HG02852 (cell line): ENCODE results near the gene MRGPRD.

Experiments
- ATAC-seq: cut with Tn5 transposase; IDR thresholded peaks from one replicate; pipeline ENCODE4 v1.9.1; 2021; ENCODE audit warnings: mild to moderate bottlenecking, moderate library complexity; ENCODE audit not compliant: unreplicated experiment

Gene MRGPRD

DNA sequence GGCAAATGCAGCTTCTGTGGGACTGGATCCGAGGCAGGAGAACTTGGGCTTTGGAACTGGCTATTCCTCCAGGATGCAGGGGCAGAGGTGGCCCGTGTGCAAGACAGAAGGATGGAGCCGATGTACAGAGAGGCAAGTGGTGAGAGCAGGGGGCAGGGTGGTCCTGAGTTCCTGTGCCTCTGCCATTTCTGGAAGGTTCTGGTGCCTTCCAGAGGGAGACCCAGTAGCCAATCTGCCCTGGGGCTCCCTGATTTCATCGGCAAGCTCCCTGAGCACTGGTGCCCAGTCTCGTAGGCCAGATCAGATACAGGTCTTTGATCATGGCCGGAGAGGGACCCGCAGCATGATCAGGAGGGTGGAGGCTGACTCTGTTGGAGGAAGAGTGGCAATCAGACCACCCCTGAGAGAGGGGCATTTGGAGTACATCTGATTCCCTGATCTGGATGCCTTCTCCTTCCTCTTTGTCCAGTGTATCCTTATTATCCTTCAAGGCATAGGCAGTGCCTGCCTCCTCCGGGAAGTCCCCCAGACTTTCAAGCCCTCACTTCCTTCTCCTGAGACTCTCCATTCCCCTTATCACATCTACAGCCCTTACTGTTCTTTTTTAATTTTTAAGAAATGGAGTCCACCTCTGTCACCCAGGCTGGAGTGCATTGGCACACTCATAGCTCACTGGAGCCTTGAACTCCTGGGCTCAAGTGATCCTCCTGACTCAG, 9.7 kb downstream of the MRGPRD start:
- no peak for ATAC-seq

DNA sequence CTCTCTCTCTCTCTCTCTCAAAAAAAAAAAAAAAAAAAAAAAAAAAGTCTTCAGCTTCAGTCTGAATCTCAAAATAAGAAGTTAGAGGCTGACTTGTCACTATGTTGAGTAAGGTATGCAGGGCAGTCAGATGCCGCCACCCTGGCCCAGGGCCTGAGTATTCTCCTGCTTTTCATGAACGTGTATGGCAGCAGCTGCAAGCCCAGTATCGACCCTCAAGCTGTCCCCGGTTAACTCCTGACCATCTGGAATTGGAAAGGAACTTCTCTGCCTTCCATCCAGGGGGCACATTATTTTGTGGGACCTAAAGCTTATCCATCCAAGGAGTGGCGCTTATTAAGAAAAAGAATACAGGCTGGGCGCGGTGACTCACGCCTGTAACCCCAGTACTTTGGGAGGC, 11.4 kb downstream of the MRGPRD start:
- ATAC-seq = no peak

DNA sequence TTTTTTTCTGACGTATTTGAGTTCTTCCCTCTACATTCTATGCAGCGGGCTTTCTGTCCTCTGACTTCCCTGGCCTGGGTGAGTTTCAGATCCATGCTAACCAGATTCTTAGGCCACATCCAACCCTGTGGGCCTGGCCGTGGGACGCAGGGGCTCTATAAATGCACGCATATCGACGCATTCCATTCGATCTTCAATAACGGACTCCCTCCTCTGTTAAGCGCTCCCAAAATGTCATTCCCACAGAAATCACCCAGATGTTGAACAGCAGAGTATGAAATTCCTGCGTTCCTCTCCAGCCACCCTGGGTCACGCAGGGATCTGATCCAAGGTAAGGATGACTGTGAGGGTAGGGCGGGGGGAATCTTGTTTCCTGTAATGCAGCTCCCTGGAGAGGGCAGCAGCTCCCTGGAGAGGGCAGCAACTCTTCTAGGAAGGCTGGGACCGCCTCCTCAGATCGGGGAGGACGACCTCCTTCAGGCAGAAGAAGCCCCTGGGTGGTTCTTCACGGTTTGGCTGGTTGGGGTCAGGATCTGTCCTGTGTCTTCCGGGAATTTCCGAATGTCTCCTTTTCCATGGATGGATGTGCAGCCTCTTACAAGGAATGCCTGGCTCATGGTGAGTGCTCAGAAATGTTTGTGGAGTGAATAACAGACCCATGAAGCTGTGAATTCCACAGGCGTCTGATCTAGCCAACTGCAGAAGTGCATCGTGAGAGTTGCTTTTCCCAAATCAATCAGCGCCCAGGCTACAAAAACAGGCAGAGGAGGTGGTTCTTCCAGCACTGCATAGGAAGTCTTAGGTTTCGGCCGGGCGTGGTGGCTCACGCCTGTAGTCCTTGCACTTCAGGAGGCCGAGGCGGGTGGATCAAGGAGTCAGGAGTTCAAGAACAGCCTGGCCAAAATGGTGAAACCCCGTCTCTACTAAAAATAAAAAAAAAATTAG, 12.2 kb downstream of the MRGPRD start:
- no peak for ATAC-seq

DNA sequence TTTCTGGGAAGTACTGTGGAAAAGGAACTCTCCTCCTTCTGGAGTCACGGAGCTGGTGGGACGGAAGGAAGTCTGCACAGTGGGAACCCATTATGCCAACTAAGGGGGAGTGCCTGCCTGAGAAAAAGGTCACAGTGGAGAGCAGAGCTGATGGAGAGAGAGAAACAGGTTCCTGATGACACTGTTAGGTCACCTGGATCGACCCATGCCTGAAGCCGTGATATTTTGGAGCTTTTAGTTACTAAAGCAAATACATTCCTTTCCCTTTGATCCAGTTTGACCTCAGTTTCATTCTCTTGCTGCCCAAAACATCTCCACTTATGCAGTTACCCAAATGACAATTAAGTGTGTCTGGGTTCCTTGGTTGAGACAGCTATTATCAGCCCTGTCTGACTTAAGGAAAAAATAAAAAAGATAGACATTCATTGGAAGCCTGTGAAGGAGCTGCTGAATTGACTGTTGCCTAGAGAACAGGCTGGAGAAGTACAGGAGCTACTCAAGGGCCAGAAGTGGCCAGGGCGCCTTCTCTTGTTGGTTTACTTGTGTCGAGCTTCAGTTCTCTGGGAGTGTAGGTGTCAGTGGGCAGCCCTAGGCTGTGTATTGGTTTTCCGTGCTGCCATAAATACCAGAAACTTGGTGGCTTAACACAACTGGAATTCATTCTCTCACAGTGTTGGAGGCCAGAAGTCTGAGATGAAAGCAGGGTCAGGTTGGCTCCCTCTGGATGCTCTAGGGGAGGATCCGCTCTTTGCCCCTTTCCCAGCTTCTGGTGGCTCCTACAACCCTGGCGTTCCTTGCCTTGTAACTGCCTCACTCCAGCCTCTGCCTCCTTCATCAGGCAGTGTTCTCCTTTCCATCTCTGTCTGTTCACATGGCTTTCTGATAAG, 13.6 kb downstream of the MRGPRD start:
- no peak for ATAC-seq

DNA sequence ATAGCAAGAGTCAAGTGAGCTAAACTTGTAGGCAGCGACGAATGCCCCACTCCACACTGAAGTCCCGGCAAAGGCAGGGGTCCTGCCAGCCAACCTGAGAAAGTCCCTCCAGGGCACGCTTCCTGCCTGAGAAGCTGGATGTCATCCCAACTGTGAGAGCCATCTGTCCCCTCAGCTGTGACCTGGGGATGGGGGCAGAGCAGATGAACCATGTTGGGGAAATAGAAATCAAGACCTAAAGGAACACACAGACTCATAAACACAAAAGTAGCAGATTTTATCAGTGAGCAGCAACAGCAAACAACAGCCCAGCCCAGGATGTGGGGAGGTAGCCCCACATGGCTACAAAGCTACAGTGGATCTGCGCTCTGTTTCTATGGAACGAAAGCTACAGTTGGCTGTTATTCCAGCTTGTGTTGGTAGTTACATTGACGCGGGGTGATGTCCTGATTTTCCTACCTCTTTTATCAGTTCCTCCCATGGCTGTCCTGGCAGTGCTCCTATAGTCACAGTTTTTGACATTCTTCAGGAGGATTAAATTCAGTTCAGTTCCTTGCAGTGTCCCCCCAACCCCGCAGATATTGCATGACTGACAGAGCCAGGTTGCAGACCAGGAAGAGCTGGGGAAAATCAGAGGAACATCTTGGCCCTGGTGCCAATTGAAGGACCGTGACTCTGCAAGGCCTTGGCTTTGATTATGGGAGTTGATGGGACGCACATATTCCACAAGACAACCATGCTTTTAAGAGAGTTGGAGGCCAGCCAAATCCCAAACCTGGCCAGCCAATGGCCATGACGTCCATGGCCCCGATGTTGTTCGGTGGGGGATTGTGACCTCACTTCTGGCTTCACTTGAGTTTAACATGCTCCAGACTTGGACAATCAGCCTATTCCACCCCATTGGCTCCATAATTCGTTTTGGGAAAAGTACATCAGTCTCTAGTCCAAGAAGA, 14.6 kb downstream of the MRGPRD start:
- no peak for ATAC-seq

DNA sequence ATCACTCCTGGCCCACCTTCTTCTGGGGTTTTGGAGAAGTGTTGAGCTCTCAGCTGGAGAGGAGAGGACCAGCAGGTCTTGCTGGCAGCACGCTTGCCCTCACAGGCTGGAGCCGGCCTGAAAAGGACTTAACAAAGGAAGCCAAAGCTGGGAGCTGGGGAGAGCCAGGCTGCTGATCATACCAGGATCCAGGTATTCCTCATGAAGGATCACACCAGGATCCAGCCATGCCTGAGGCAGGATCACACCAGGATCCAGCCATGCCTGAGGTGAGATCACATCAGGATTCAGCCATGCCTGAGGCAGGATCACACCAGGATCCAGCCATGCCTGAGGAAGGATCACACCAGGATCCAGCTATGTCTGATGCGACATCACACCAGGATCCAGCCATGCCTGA, 17.0 kb downstream of the MRGPRD start:
- no peak for ATAC-seq

DNA sequence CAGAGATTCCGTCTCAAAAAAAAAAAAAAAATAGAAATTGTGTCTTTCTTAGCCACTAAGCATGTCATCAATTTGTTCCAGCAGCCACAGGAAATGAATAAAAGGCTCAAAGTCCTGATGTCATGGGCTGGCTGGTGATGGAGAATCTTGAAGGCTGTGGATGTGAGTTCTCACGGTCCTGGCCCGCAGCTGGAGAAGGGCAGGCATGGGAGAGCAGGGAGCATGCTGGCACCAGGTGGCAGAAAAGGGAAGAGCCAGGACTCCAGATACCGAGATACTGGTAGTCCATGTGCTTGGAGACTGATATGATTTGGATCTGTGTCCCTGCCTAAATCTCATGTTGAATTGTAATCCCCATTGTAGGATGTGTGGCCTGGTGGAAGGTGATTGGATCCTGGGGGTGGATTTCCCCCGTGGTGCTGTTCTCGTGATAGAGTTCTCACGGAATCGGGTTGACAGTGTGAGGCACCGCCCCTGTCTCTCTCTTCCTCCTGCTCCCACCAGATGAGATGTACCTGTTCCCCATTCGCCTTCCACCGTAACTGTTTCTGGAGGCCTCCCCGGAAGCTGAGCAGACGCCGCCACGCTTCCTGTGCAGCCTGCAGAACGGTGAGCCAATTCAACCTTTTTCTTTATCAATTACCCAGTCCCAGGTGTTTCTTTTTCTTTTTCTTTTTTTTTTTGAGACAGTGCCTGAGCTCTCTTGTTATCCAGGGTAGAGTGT, 18.1 kb downstream of the MRGPRD start:
- no peak for ATAC-seq

DNA sequence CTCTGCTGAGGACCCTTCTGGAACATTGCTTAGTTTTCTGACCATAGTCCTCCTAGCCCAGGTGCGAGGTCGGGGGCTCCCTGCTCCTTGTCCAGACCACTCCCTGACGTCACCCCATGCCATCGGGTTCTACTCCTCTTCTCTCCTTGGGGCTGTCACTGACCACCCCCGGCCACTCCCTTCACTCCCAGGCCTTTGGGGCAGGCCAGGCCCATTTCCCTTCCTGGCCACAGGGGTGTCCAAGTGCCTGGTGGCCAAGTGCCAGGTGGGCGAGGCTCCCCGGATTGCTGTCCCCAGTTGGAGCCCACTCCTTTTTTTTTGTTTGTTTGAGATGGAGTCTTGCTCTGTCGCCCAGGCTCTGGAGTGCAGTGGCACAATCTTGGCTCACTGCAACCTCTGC, 19.5 kb downstream of the MRGPRD start:
- no peak for ATAC-seq

DNA sequence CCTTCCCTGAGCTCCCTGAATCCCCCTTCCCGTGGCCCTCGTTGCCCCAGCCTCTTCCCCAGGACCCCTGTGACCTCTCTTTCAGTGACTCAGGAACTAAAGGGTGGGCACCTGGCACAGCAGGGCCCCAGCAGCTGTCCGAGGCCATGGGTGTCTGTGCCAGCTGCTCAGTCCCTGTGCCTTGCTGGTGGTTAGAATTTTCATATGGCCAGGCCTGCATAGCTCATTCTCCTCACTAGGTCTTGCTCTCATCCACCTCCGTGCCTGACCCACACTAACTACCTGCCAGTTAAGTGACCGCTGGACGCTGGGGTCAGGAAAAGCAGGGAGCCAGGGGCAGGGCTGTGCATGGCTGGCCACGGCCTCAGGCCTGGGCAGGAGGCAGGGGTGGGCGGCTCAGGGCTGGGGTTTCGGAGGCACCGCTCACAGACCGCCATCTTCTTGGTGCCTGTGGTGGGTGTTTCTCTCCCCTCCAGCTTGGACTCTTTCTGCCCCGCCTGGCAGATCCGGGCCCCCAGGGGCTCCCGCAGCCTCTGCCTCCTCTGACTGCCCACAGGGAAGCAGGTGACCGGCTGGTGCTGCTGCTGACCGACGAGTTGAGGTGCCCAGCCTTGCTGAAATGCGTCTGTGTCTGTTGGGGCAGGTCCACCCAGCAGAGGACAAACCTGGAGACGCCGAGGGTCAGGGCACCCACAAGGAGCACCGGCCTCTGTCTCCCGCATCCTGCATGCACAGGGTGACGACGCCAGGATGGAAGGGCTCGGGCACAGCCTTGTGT, 20.3 kb downstream of the MRGPRD start:
- no peak for ATAC-seq

DNA sequence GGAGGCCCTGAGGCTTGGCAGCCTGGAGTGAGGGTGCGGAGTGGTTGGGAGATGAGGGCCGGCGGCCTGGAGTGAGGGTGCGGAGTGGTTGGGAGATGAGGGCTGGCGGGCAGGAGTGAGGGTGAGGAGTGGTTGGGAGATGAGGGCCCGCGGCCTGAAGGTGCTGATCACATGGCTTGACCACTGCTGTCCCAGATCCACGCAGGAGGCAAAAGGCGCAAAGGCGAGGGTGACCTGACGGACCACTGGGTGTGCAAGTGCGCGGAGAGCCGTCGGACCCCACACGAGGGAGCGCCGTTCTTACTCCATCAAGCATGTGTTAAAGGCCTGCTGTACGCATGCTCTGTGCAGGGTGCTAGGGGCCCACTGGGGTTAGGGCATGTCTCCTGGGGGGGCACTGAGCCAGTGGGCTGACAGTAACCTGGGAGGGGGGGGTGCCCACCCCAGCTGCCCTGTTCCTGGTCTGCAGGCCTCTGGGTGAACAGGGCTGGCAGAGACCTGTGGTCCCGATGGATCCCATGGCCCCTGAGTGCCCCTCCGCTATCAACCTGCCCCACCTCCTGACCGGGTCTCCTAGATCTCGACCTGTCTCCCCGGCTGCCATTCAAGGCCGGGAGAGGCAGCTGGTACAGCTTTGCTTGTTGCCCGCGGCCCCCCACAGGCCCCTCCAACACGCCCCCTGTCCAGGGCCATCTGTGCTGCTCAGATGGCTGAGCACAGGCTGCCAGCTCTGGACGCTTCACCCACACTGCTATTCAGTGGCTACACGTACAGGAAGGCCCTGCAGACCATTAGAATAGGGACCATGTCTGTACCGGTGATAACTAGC, 21.1 kb downstream of the MRGPRD start:
- no peak for ATAC-seq

DNA sequence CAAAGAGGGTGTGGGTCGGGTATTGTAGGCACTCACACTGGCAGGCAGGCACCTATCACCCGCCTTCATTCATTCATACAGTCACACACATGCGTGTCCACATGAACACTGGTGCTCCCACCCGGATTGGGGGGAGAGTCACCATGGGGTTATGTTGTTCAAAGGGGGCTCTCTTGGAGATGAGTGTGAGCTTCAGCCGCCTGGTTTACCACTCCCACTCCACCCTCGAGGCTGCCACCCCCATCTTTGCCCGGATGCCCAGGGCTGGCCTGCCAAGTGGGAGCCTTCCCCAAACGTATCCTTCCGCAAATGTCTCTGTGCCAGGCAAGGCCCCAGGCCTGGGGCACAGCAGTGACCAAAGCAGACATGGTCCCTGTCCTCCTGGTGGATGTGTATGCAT, 22.6 kb downstream of the MRGPRD start:
- ATAC-seq = no peak

DNA sequence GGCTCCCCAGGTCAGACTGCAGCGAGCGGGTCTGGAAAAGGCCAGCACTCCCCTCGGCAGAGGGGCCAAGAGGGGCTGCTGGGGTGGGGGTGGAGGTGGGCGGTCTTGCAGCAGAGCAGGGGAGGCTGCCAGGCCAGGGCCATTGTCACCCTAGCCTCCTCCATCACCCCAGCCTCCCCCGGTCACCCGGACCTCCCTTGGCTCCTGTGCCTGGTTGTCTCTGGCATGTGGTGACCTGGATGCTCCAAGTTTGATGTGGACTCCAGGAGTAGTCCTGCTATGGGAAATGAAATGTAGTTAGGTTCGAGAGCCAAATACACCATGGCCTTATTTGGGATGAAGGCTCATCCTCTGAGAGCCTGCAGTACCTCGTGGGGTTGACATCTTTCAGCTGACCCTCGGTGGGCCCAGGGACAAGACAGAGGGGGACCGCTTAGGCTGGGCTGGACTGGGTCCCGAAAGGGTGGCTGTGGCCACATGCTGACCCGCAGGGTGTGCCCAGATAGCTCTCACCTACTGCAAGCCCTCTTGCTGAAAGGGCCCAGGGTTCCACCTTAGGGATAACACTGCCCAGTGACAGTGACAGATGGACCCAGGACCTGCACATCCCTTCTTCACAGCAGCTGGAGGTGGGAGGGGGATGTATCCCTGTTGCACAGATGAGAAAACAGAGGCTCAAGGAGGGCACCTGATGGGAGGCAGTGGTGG, 24.1 kb downstream of the MRGPRD start:
- ATAC-seq = no peak

DNA sequence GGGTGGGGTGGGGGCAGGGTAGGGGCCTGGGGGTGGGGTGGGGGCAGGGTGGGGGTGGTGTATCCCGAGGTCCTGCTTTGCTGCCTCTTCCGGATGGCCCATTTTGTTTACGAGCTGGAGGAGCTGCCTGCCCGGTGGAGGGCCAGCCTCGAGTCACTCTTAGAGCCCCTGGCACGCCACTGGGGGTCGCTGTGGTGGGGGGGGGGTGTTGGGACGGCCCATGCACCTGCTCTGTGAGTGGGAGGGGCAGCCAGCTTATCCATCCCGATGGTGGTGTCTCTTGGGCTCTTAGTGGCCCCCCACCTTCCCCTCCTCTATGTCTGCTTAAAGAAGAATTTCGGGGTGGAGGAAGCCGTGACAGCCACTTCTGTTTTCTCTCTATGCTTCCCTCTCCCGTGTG, 24.6 kb downstream of the MRGPRD start:
- no peak for ATAC-seq

DNA sequence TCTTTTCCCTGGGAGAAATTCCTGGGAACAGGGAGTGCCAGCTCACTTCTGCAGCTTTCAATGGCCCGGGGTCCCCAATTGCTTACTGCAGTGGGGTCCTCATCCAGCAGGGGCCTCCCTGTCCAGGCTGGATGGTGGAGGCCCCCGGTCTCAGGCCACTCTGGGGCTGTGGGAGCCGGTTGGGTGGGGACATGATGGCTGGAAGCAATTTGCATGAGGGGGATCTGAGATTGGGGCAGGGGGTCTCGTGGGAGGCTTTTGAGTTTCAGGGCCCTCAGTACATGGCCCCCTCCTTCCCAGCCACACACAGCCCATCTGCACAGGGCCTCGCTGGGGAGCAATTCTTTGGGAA, 25.2 kb downstream of the MRGPRD start:
- ATAC-seq = no peak

DNA sequence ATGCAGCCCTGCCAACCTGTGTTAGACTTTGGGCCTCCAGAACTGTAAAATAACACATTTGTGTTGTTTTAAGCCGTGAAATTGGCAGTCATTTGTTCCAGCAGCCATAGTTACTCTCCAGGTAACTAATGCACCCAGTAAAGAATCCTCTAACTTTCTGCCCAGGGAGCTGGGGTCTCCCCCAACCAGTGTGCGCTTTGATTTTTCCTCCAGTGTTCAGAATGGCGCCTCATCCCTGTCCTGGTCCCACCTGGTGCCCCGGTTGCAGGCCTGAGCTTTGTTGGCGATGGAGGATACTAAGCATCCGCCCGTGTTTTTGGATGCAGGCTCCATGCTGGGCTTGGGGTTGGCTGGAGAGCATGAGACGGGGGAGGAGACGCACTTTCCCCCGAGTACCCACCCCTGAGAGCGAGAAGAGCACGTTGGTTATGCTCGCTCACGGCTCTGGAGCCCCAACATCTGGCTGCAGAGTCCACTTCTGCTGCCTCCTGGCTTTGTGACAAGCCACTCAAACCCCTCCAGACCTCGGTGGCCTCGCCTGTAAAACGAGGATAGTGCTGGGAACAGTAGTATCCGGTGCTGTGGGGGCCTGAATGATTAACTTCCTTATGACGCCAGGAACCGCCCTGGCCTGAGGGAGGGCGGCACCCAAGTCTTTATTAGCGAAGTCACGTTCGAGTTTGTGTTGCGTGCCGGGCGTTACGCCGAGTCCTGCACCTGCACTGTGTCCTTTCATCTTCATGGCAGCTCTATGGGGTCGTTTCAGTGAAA, 25.8 kb downstream of the MRGPRD start:
- no peak for ATAC-seq

DNA sequence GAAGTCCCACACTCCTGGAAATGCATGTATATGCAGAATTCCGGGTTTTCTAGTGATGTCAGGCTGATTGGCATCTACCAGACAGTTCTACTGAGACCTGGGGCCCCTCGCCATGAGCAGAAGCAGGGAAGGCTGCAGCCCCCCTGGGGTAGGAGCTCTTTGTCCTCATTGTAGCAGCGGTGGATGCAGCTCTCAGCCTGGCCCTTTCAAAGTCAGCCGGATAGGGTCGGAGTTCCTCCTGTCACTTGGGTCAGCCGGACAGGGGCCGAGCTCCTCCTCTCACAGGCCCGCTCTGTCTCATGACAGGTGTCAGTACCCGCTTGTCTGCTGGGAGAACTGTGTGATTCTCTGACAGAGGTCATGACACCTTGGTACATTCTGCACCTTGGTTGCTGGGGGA, 30.0 kb downstream of the MRGPRD start:
- ATAC-seq = no peak

DNA sequence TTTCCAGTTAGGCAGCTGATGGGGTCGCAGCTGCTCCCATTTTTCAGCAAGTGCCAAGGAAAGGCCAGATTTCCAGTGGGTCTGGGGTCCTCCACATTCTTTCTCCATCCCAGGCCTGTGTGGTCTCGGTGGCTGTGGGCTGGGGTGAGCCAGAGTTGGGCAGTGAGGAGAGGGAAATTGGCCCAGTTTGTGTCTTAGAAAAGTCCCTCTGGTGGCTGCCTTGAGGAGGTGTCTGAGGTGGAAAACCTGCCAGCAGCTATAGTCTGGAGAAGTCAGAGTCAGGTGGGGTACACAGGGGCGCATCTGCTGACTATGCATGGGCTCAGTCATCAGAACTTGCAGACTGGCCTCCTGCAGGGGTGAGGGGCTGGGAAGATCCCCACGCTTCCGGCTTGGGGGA, 30.5 kb downstream of the MRGPRD start:
- ATAC-seq = no peak
